Gastrocnemius medialis (tissue), 4 donors: Measurements from ENCODE around the gene RYR2.

Experiments used
- POLR2A ChIP-seq, 2 donors: fragments of 450-650 bp; IDR thresholded peaks; one replicate each; pipeline ENCODE4 v1.6.1; 2017; ENCODE audit warnings: antibody characterized with exemption in 2 of 2, mild to moderate bottlenecking in 2 of 2, moderate library complexity in 2 of 2
- TF ChIP-seq, protein P1 (sequence below), 5 experiments: fragments of 450-650 bp in 3 of 5; fragments of 200-600 bp in 2 of 5; sonication (generic) in 2 of 5; IDR thresholded peaks in 4 of 5; conservative IDR thresholded peaks in 1 of 5; 1 replicate in 4 of 5; 2 replicates in 1 of 5; pipeline ENCODE4 v1.5.1; 2016 to 2019; ENCODE audit warnings: antibody characterized with exemption in 5 of 5, mild to moderate bottlenecking in 3 of 5, moderate library complexity in 3 of 5

DNA sequence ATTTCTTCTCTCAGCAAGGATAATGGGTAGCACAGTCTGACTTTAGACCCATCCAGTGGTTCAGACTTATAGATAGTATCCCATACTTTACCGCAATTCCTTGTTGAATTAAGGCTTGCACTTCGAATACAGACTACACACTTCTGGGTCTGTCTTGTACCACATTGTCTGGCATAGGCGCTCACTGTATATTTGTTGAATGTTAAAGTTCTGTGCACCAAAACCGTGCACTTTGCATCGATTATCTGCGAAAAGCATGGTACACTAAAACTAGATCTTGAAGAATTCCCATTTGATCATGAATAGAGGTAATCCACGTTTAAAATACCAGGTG, 556 bp upstream of the RYR2 start:
- TF ChIP-seq, protein P1, sequence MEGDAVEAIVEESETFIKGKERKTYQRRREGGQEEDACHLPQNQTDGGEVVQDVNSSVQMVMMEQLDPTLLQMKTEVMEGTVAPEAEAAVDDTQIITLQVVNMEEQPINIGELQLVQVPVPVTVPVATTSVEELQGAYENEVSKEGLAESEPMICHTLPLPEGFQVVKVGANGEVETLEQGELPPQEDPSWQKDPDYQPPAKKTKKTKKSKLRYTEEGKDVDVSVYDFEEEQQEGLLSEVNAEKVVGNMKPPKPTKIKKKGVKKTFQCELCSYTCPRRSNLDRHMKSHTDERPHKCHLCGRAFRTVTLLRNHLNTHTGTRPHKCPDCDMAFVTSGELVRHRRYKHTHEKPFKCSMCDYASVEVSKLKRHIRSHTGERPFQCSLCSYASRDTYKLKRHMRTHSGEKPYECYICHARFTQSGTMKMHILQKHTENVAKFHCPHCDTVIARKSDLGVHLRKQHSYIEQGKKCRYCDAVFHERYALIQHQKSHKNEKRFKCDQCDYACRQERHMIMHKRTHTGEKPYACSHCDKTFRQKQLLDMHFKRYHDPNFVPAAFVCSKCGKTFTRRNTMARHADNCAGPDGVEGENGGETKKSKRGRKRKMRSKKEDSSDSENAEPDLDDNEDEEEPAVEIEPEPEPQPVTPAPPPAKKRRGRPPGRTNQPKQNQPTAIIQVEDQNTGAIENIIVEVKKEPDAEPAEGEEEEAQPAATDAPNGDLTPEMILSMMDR (IDR thresholded peaks at IDR 0.05 in 4 of 5, conservative IDR thresholded peaks at IDR 0.05 in 1 of 5) = no peak
- no peak for TF ChIP-seq POLR2A (IDR thresholded peaks at IDR 0.05)
